ENCODE results near the gene UBL4B. TPM values are rescaled to one million over a fixed set of nuclear protein-coding genes. Genes with fewer than 3 reads are reported as not detected.

The UBL4B gene
- total and polyA plus RNA-seq, 12 donors, result 0.13 to 0.24 (median 0.18) TPM; not detected in 9

DNA sequence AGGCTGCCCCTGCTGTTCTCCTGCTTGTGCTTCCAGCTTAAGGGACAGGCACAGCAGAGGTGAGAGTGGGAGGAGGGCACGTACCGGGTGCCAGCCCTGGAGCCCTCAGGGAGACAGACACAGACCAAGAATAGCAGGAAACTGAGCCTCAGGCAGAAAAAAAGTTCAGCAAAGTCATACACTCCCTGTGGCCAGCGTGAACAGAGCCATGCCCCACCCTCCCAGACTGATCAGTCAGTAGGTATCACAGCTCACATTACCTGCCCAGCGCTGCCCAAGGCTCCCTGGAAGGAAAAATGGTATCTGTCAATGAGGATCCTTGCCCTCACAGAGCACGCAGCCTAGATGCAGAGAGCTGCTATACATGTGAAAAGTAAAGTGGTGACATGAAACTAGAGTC lies 1.3 kb downstream of the UBL4B start:
- H3K27ac ChIP-seq, result no peak overlapping the region
- H3K36me3 ChIP-seq (replicated peaks in 1 of 2), result no peaks in the 10 kb centered on the region
- intact Hi-C loops (cut with DNase I), result no loop called here
- DNase-seq, result no peak
- H3K4me3 ChIP-seq, result no peak overlapping the region
- 61 to 82% (median 77%) methylated on average over 4 to 5 of the region's 5 CpGs for WGBS, 4 donors
- H3K27me3 ChIP-seq, result no peaks in the 10 kb centered on the region
- no peak for TF ChIP-seq POLR2A (IDR thresholded peaks at IDR 0.05)
- TF ChIP-seq, protein P1, sequence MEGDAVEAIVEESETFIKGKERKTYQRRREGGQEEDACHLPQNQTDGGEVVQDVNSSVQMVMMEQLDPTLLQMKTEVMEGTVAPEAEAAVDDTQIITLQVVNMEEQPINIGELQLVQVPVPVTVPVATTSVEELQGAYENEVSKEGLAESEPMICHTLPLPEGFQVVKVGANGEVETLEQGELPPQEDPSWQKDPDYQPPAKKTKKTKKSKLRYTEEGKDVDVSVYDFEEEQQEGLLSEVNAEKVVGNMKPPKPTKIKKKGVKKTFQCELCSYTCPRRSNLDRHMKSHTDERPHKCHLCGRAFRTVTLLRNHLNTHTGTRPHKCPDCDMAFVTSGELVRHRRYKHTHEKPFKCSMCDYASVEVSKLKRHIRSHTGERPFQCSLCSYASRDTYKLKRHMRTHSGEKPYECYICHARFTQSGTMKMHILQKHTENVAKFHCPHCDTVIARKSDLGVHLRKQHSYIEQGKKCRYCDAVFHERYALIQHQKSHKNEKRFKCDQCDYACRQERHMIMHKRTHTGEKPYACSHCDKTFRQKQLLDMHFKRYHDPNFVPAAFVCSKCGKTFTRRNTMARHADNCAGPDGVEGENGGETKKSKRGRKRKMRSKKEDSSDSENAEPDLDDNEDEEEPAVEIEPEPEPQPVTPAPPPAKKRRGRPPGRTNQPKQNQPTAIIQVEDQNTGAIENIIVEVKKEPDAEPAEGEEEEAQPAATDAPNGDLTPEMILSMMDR (IDR thresholded peaks at IDR 0.05), result no peak
- no peaks in the 10 kb centered on the region for H3K9me3 ChIP-seq (replicated peaks in 1 of 3)
- no peaks in the 10 kb centered on the region for H3K4me1 ChIP-seq (replicated peaks in 1 of 2)

DNA sequence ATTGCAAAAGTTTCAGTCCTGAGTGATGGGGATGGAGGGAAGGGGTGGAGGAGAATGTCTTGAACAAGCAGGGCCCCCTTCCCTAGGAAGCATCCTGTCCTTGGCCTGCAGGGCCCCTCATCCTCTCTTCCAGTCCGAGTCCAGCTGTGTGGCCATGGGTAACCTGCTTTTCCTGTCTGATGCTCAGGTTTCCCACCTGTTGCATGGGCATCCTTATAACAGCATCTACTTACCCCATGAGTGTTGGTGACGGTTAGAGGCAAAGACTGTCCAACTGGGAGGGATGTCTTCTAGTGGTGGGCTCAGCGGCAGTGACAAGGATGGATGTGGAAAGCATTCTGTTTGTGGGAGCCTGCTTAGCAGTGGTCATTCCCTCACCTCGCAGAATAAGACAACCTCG lies 1.9 kb downstream of the UBL4B start:
- intact Hi-C loops (cut with DNase I), result no loop called here
- no peak overlapping the region for H3K27ac ChIP-seq
- no peaks in the 10 kb centered on the region for H3K27me3 ChIP-seq
- H3K36me3 ChIP-seq (replicated peaks in 1 of 2), result no peaks in the 10 kb centered on the region
- H3K4me1 ChIP-seq (replicated peaks in 1 of 2), result no peaks in the 10 kb centered on the region
- no peak for DNase-seq
- no peak overlapping the region for H3K4me3 ChIP-seq
- whole genome bisulfite sequencing, 4 donors, result 78 to 91% (median 85%) methylated on average over 4 to 5 of the region's 5 CpGs
- H3K9me3 ChIP-seq (replicated peaks in 1 of 3), result no peaks in the 10 kb centered on the region
- no peak for TF ChIP-seq POLR2A (IDR thresholded peaks at IDR 0.05)
- TF ChIP-seq, protein P1 (IDR thresholded peaks at IDR 0.05), result no peak

DNA sequence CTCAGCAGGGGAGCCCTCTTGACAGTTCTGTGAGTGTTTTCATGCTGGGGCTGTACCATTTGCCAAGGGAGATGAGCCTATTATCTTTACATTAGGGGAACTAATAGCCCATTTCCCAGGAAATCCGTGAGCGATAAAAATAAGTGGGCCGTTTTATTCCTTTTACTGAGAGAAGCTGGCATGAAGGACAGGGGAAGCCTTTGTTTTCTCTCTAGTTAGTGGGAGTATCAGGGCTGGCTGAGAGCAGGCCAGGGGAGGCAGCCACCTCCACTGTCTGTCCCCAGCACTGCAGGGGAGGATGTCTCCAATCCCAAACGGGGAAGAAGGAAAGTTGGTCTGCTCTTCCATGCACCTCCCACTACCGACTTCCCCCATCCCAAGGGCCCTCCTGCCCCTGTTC lies 2.5 kb downstream of the UBL4B start:
- H3K4me3 ChIP-seq, result no peak overlapping the region
- no peaks in the 10 kb centered on the region for H3K36me3 ChIP-seq (replicated peaks in 1 of 2)
- 66 to 83% (median 74%) methylated on average over 3 to 5 of the region's 5 CpGs for WGBS, 4 donors
- intact Hi-C loops (cut with DNase I), result no loop called here
- no peaks in the 10 kb centered on the region for H3K27me3 ChIP-seq
- H3K4me1 ChIP-seq (replicated peaks in 1 of 2), result no peaks in the 10 kb centered on the region
- TF ChIP-seq, protein P1 (IDR thresholded peaks at IDR 0.05), result no peak
- TF ChIP-seq POLR2A (IDR thresholded peaks at IDR 0.05), result no peak
- no peak overlapping the region for H3K27ac ChIP-seq
- DNase-seq, result no peak
- no peaks in the 10 kb centered on the region for H3K9me3 ChIP-seq (replicated peaks in 1 of 3)

DNA sequence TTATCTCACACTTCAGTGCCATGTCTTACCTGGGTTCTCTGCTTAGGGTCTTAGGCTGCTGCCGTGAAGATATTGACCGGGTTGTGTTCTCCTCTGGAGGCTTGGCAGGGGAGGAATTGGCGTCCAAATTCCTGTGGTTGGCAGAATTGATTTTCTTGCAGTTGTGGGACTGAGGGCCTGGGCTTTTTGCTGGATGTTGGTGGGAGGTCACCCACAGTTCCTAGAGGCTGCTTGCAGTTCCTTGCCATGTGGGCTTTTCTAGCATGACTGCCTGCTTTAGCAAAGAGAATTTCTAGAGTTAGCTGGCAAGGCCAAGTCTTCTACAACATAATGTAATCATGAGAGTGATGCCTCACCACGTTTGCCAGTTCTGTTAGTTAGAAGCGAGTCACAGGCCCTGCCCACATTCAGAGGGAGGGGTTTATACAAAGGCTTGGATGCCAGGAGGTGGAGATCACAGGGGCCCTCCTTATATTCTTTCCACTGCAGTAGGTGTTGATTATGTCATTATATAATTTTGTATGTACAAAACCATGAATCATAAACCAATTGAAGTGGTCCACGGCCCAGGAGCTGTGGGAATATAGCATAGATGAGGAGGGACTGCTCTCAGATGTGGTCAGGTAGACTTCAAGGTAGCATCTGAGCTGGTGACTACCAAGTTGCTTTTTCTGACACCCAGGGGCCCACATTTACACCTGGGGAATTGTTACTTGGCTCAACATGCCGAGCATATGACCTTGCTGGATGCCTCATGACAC lies 6.6 kb downstream of the UBL4B start:
- no peak for DNase-seq

More for the DNA sequence above, 6.6 kb downstream of the UBL4B start:
- TF ChIP-seq, protein P1 (IDR thresholded peaks at IDR 0.05), result no peak
- no peak for TF ChIP-seq POLR2A (IDR thresholded peaks at IDR 0.05)
- Histone ChIP-seq H3K27ac (no peak overlapping the region), H3K4me1 (replicated peaks in 1 of 2) (no peaks in the 10 kb centered on the region), H3K27me3 (no peaks in the 10 kb centered on the region), H3K36me3 (replicated peaks in 1 of 2) (no peaks in the 10 kb centered on the region), H3K9me3 (replicated peaks in 1 of 3) (no peaks in the 10 kb centered on the region), H3K4me3 (no peak overlapping the region)
- intact Hi-C loops (cut with DNase I), result no loop called here
- WGBS, 4 donors, result 71 to 80% (median 74%) methylated on average over 6 to 7 of the region's 7 CpGs
